ENCODE data around the gene TPTE.
"Not testable (repeated sequence)": the region's sequence is repeated elsewhere in the genome, so short reads cannot be mapped to it uniquely, and the experiment has no call there.

The TPTE gene

DNA sequence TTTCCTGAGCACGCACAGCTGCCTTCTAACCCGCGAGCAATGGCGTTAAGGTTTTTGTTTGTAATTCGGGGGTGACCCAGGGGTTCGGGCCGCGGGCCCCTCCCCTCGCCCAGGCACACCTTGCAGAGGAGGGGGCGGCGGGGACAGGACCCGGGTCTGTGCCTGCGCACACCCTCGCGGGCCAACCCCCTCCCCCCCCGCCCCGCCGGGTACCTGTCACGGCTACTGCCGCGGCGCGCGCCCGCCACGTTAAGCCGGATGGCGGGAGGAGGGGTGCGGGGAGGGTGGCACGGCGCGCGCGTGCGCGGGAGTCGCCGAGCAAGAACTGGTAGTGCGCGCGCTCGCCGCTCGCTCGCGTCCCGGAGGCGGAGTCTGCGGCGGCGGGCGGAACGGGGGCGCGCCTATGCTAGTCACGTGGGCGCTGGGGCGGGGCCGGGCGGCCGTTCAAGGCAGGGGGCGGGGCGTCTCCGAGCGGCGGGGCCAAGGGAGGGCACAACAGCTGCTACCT lies at the start of gene TPTE:
Gene TPTE (plus strand): TSS at position 493 of the 508 bp plus-strand sequence. CDS start 17,141 bp downstream, outside the sequence.
- no peak for DNase-seq

DNA sequence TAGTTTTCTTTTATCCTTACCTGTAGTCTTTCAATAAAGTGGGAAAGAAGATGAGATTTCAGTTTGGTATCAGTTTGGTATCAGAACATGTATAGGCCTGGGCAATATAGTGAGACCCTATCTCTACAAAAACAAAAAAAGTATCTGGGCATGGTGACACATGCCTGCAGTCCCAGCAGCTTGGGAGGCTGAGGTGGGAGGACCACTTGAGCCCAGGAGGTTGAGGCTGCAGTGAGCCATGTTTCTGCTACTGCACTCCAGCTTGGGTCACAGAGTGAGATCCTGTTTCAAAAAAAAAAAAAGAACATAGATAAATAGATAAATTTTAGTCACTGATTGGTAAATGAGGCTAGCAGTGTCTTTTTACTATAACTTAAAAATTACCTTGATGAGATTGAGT lies 49.4 kb upstream of the TPTE start:
- DNase-seq: not testable (repeated sequence)

DNA sequence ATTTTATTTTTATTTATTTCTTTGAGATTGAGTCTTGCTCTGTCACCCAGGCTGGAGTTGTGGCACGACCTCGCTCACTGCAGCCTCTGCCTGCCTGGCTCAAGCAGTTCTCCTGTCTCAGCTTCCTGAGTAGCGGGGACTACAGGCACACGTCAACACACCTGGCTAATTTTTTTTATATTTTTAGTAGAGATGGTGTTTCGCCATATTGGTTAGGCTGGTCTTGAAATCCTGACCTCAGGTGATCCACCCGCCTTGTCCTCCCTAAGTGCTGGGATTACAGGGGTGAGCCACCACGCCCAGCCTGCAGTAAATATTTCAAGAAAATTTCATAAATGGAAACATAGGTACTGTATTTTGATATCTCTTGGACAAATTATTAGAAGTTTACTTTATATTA lies 43.6 kb upstream of the TPTE start:
- not testable (repeated sequence) for DNase-seq

DNA sequence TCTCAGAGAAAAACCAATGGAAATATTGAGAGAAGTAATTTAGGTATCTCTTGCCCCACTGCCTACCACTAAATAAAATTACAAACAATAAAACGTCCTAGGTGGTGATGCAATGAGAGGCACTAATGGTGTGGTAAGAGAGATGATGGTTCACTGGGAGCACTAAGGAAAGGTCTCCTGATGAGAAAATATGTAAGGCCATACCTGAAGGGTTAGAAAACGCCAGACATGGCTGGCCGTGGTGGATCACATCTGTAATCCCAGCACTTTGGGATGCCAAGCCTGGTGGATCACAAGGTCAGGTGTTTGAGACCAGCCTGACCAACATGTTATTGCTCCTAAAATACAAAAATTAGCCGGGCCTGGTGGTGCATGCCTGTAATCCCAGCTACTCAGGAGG lies 41.5 kb upstream of the TPTE start:
- not testable (repeated sequence) for DNase-seq

- not testable (repeated sequence) for DNase-seq
Observed at GRCh38 chr21:10484864-10485263, 36.5 kb upstream of the TPTE start.

GRCh38 chr21:10490453-10490852 lies 30.9 kb upstream of the TPTE start:
- DNase-seq: not testable (repeated sequence)

GRCh38 chr21:10511116-10511515 lies 10.3 kb upstream of the TPTE start:
- DNase-seq: no peak

GRCh38 chr21:10516889-10517288 lies 4.5 kb upstream of the TPTE start:
- DNase-seq: not testable (repeated sequence)

DNA sequence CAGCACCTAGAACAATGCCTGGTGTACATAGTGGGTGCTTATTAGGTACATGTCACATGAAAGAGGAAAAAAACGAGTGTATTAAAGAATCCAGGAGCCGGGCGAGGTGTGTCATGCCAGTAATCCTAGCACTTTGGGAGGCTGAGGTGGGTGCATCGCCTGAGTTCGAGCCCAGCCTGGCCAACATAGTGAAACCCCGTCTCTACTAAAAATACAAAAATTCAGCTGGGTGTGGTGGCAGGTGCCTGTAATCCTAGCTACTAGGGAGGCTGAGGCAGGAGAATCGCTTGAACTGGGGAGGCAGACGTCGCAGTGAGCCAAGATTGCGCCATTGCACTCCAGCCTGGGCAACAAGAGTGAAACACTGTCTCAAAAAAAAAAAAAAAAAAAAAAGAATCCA lies 3.5 kb upstream of the TPTE start:
- not testable (repeated sequence) for DNase-seq

DNA sequence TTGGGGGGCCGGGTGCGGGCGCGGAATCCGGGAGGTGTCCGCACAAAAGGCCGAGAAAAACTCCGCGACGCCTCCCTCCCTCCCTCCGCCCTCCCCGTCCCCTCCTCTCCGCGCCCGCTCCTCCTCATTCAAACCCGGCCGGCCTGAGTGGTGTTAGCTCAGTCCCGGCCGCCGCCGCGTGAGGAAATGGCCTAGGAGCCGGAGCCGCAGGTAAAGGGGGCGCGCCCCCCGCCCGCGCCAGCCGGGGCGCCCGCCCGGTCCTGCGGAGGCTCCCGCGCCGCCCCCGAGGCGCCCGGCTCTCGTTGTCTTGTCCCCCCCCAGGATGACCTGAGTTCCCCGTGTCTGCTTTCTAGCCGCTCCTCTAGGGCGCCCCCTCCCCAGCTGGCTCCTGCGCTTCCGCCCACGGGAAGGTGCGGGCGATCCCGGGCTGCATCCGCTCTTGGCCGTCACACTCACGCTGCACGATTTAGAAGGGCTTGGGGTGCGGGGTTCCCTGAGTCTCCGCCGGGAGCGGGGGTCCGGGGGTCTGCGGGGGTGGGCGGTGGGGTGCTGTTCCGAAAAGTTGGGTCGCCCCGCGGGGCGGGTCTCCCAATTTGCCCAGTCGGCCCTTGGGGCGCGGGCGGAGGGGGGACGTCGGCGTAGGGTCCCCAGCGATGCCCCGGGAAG lies 585 bp downstream of the TPTE start:
- not testable (repeated sequence) for DNase-seq

GRCh38 chr21:10539956-10540355 lies 18.6 kb downstream of the TPTE start:
- no peak for DNase-seq

- DNase-seq: not testable (repeated sequence)
Observed at GRCh38 chr21:10544376-10544775, 23.0 kb downstream of the TPTE start.

- DNase-seq: not testable (repeated sequence)
Observed at GRCh38 chr21:10547868-10548267, 26.5 kb downstream of the TPTE start.

GRCh38 chr21:10548331-10548954 lies 27.1 kb downstream of the TPTE start:
- DNase-seq: not testable (repeated sequence)

DNA sequence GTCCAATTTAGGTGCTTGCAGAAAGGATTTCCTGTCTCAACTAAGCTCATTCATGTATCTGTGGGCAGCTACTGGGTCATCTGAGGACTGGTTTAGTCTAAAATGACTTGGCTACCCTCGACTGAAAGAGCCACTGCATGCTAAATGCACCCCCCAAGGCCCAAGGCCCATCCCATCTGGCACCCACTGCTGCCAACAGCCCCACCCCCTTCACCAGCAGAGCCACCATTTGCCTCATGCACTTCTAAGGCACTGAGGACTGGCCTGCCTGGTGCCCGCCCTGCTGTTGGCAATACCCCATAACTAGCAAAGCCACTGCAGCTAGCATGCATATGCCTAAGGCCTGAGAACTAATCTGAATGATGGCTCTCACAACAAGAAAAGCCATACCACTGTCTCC lies 49.4 kb downstream of the TPTE start:
- DNase-seq: not testable (repeated sequence)

GRCh38 chr21:10574531-10575310 lies 53.3 kb downstream of the TPTE start:
- DNase-seq: not testable (repeated sequence)

DNA sequence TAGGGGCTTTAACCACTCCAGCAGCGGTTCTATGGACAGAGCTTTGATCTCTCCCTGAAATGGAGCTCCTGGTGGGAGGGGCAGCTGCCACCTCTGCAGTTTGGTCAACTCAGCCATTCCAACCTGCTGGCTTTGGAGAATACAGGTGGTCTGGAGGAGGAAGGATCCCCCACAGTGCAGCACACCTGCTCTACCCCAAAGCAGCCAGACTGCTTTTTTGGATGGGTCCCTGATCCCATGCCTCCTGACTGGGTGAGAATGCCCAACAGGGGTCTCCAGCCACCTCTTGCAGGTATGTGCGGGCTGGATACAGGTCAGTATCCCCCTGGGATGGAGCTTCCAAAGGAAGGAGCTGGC lies 53.9 kb downstream of the TPTE start:
- no peak for DNase-seq

GRCh38 chr21:10578910-10579309 lies 57.5 kb downstream of the TPTE start:
- not testable (repeated sequence) for DNase-seq

DNA sequence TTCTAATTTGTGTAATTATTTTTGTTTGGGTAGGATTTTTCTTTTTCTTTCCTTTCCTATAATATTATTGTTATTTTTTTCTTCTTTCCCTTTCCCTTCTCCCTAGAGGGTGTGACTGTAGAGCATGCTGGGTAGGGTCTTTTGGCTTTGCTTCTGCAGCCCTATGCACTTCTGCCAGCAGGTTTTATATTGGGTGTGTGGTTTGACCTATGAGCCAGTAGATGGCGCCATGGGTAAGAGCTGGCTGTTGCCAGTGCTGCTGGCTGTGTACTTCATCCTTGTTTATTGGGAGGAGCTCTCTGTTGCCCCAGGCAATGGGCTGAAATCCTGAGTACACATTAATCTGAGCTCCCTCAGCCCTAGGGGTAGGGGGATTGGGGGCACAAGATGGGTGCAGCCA lies 67.7 kb downstream of the TPTE start:
- not testable (repeated sequence) for DNase-seq

GRCh38 chr21:10607074-10607473 lies 85.7 kb downstream of the TPTE start:
- not testable (repeated sequence) for DNase-seq

GRCh38 chr21:10614285-10614684 lies 92.9 kb downstream of the TPTE start:
- DNase-seq: not testable (repeated sequence)

- DNase-seq: not testable (repeated sequence)
Observed at GRCh38 chr21:10616061-10616460, 94.7 kb downstream of the TPTE start.

DNA sequence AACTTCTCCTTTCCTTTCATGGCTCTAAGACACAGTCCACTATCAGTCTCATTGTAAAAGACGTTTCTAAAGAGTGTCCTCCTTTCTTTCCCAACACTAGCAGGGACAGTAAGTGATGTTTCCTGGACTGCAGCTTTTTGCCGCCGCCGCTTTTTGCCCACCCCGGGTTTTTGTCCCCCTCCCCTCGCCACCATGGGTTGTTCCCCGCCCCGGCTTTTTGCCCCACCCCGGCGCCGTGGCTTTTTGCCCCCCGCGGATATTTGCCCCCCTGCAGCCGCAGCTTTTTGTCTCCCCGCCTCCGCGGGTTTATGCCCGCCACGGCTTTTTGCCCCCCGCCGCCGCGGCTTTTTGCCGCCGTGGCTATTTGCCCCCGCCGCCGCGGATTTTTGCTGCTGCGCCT lies 95.2 kb downstream of the TPTE start:
- no peak for DNase-seq
